WTC11 (cell line): Measurements from ENCODE around the gene MAPK14. TPM values are rescaled to one million over a fixed set of nuclear protein-coding genes. Genes with fewer than 3 reads are reported as not detected.

Experiments
- ATAC-seq: fragments of 200-7000 bp; cut with Tn5 transposase; 2 replicates; pipeline ENCODE4 v1.10.0; 2021; ENCODE audit warnings: mild to moderate bottlenecking, moderate library complexity
- CTCF ChIA-PET: fragments of 300-600 bp; sonication (Branson Sonifier 250); formaldehyde crosslinking; loops from one replicate; lab custom pipeline; 2021; ENCODE audit warnings: antibody characterized with exemption; lab: Charles Lee
- POLR2A ChIA-PET: fragments of 350-600 bp; sonication (Branson Sonifier 250); formaldehyde crosslinking; loops from one replicate; lab custom pipeline; 2021; ENCODE audit warnings: antibody characterized with exemption; lab: Charles Lee
- DNase-seq: peaks from one replicate; pipeline ENCODE4 v3.0.0; 2021; ENCODE audit warnings: low spot score
- H3K27ac Mint-ChIP-seq: 2 replicates; pipeline ENCODE4 v1.8.0; 2021; ENCODE audit warnings: mixed read lengths
- H3K27me3 Mint-ChIP-seq: 2 replicates; pipeline ENCODE4 v1.8.0; 2021; ENCODE audit warnings: low read depth, mild to moderate bottlenecking, moderate library complexity, mixed read lengths
- H3K36me3 Mint-ChIP-seq: 2 replicates; pipeline ENCODE4 v1.8.0; 2021; ENCODE audit warnings: mixed read lengths
- H3K4me1 Mint-ChIP-seq: 2 replicates; pipeline ENCODE4 v1.8.0; 2022; ENCODE audit warnings: mixed read lengths
- H3K4me3 Mint-ChIP-seq: 2 replicates; pipeline ENCODE4 v1.8.0; 2021; ENCODE audit warnings: mild to moderate bottlenecking, moderate library complexity, mixed read lengths
- H3K9me3 Mint-ChIP-seq: 2 replicates; pipeline ENCODE4 v1.8.0; 2021; ENCODE audit warnings: mixed read lengths
- AR ChIP-seq: fragments of 250-450 bp; sonication (Bioruptor Pico); IDR thresholded peaks from 2 replicates; pipeline ENCODE4 v1.9.0; 2021; ENCODE audit warnings: mild to moderate bottlenecking
- ATF1 ChIP-seq: sonication (generic); formaldehyde crosslinking; IDR thresholded peaks from 2 replicates; pipeline ENCODE4 v1.8.1; 2023; ENCODE audit warnings: mild to moderate bottlenecking, moderate library complexity, missing genetic modification reagents
- CDX4 ChIP-seq: fragments of 250-450 bp; sonication (Bioruptor Pico); IDR thresholded peaks from 2 replicates; pipeline ENCODE4 v1.9.0; 2021; ENCODE audit warnings: moderate library complexity, mild to moderate bottlenecking, inconsistent platforms, borderline replicate concordance
- E2F5 ChIP-seq: sonication (generic); formaldehyde crosslinking; IDR thresholded peaks from 2 replicates; pipeline ENCODE4 v1.8.1; 2022; ENCODE audit warnings: mild to moderate bottlenecking, moderate library complexity, missing genetic modification reagents
- ETV6 ChIP-seq: sonication (generic); formaldehyde crosslinking; IDR thresholded peaks from 2 replicates; pipeline ENCODE4 v1.8.1; 2022; ENCODE audit warnings: mild to moderate bottlenecking, missing genetic modification reagents
- GABPB1 ChIP-seq: sonication (generic); formaldehyde crosslinking; IDR thresholded peaks from 2 replicates; pipeline ENCODE4 v1.8.1; 2023; ENCODE audit warnings: mild to moderate bottlenecking, missing genetic modification reagents
- IRF1 ChIP-seq: sonication (generic); formaldehyde crosslinking; IDR thresholded peaks from 2 replicates; pipeline ENCODE4 v1.8.0; 2023; ENCODE audit warnings: missing genetic modification reagents
- MXD4 ChIP-seq: fragments of 250-450 bp; sonication (Bioruptor Pico); IDR thresholded peaks from 2 replicates; pipeline ENCODE4 v1.8.0; 2021; ENCODE audit warnings: mild to moderate bottlenecking, moderate library complexity, borderline replicate concordance
- NFYB ChIP-seq: sonication (generic); formaldehyde crosslinking; conservative IDR thresholded peaks from 2 replicates; pipeline ENCODE4 v1.8.0; 2022; ENCODE audit warnings: low read depth, missing genetic modification reagents
- RELA ChIP-seq: sonication (generic); formaldehyde crosslinking; IDR thresholded peaks from 2 replicates; pipeline ENCODE4 v1.8.1; 2022; ENCODE audit warnings: missing genetic modification reagents, mild to moderate bottlenecking, borderline replicate concordance
- SMAD3 ChIP-seq: sonication (generic); formaldehyde crosslinking; IDR thresholded peaks from 2 replicates; pipeline ENCODE4 v1.8.0; 2022; ENCODE audit warnings: missing genetic modification reagents, mild to moderate bottlenecking, borderline replicate concordance
- TEAD4 ChIP-seq: sonication (generic); formaldehyde crosslinking; IDR thresholded peaks from 2 replicates; pipeline ENCODE4 v1.8.0; 2022; ENCODE audit warnings: mild to moderate bottlenecking, missing genetic modification reagents
- USF1 ChIP-seq: sonication (generic); formaldehyde crosslinking; IDR thresholded peaks from 2 replicates; pipeline ENCODE4 v1.8.0; 2022; ENCODE audit warnings: mild to moderate bottlenecking, missing genetic modification reagents
- ZBTB43 ChIP-seq: sonication (generic); formaldehyde crosslinking; IDR thresholded peaks from 2 replicates; pipeline ENCODE4 v1.8.1; 2023; ENCODE audit warnings: mild to moderate bottlenecking, missing genetic modification reagents
- ZNF138 ChIP-seq: sonication (generic); formaldehyde crosslinking; conservative IDR thresholded peaks from 2 replicates; pipeline ENCODE4 v1.8.1; 2022; ENCODE audit warnings: mild to moderate bottlenecking, moderate library complexity, missing genetic modification reagents
- ZNF396 ChIP-seq: fragments of 250-450 bp; sonication (Bioruptor Pico); IDR thresholded peaks from 2 replicates; pipeline ENCODE4 v1.8.0; 2021; ENCODE audit warnings: mild to moderate bottlenecking, moderate library complexity, borderline replicate concordance
- total RNA-seq: library from RNA; stranded (reverse); gene quantifications from 3 replicates; pipeline ENCODE4 v1.2.3, GENCODE V29; 2021

Gene MAPK14
- total RNA-seq, 1 experiment from 2014 or later, result 34.0 TPM

GRCh38 chr6:36114798-36115408 lies 87.3 kb downstream of the MAPK14 start:
- ATAC-seq (no peak), DNase-seq (no peak)
- H3K9me3 Mint-ChIP-seq, result no peaks in the 10 kb centered on the region
- peaks cover 2% of the 10 kb centered on the region; the same call in 1 of the 2 replicates for H3K36me3 Mint-ChIP-seq
- no peaks in the 10 kb centered on the region for H3K27me3 Mint-ChIP-seq
- H3K4me3 Mint-ChIP-seq, result no peak overlapping the region
- no peak for TF ChIP-seq NFYB (CRISPR knock-in tag)
- no peak for TF ChIP-seq CDX4
- no peak for TF ChIP-seq ETV6 (CRISPR knock-in tag)
- TF ChIP-seq GABPB1, result no peak
- no peak for TF ChIP-seq ZBTB43 (CRISPR knock-in tag)
- no peak for TF ChIP-seq ZNF138
- no peak for TF ChIP-seq RELA
- no peak for TF ChIP-seq IRF1 (CRISPR knock-in tag)
- no peak for TF ChIP-seq ATF1 (CRISPR knock-in tag)
- no peak for TF ChIP-seq SMAD3 (CRISPR knock-in tag)
- TF ChIP-seq TEAD4 (CRISPR knock-in tag), result no peak
- TF ChIP-seq AR (CRISPR knock-in tag), result no peak
- TF ChIP-seq MXD4 (CRISPR knock-in tag), result no peak
- peak overlapping the region; percentile 67; the same call in 1 of the 2 replicates for H3K27ac Mint-ChIP-seq
- peaks cover 21% of the 10 kb centered on the region for H3K4me1 Mint-ChIP-seq
- CTCF ChIA-PET, result interaction anchor here (0.7 to 0.8 kb wide), 2 partner anchors 9 to 12 kb away, joined by 3 to 4 read pairs; no protein-coding TSS in a partner anchor
- POLR2A ChIA-PET, result interaction anchor here (0.6 kb wide), 1 partner anchor 43 kb away, joined by 4 read pairs; no protein-coding TSS in a partner anchor

GRCh38 chr6:36115412-36115811 lies 87.8 kb downstream of the MAPK14 start:
- ChIA-PET POLR2A (interaction anchor here (0.6 to 0.7 kb wide), 2 partner anchors 11 to 42 kb away, joined by 4 to 5 read pairs; no protein-coding TSS in a partner anchor), CTCF (interaction anchor here (0.7 kb wide), 1 partner anchor 12 kb away, joined by 4 read pairs; no protein-coding TSS in a partner anchor)
- H3K4me1 Mint-ChIP-seq, result peaks cover 24% of the 10 kb centered on the region
- peaks cover 2% of the 10 kb centered on the region; the same call in 1 of the 2 replicates for H3K36me3 Mint-ChIP-seq
- H3K9me3 Mint-ChIP-seq, result no peaks in the 10 kb centered on the region
- H3K27ac Mint-ChIP-seq, result no peak overlapping the region
- ATAC-seq (no peak), DNase-seq (no peak)
- no peaks in the 10 kb centered on the region for H3K27me3 Mint-ChIP-seq
- H3K4me3 Mint-ChIP-seq, result no peak overlapping the region
- no peak for TF ChIP-seq USF1 (CRISPR knock-in tag)
- no peak for TF ChIP-seq E2F5 (CRISPR knock-in tag)
- no peak for TF ChIP-seq IRF1 (CRISPR knock-in tag)
- no peak for TF ChIP-seq ZNF396 (CRISPR knock-in tag)
